HFFc6 (cell line): Measurements from ENCODE around the gene NECTIN4. TPM values are rescaled to one million over a fixed set of nuclear protein-coding genes. Genes with fewer than 3 reads are reported as not detected.

Experiments
- DNase-seq: peaks from one replicate; pipeline ENCODE4 v3.0.0-alpha.2; 2018
- H3K27ac Mint-ChIP-seq: 2 replicates; pipeline ENCODE4 v1.8.0; 2020; ENCODE audit warnings: mild to moderate bottlenecking, mixed read lengths
- H3K27me3 Mint-ChIP-seq: 2 replicates; pipeline ENCODE4 v1.8.0; 2021; ENCODE audit warnings: mild to moderate bottlenecking, moderate library complexity, mixed read lengths; ENCODE audit not compliant: insufficient read depth
- H3K36me3 Mint-ChIP-seq: 2 replicates; pipeline ENCODE4 v1.8.0; 2021; ENCODE audit warnings: low read depth, mixed read lengths
- H3K4me1 Mint-ChIP-seq: 2 replicates; pipeline ENCODE4 v1.8.0; 2020; ENCODE audit warnings: low read depth, mixed read lengths
- H3K4me3 Mint-ChIP-seq: 2 replicates; pipeline ENCODE4 v1.8.0; 2020; ENCODE audit warnings: mild to moderate bottlenecking, moderate library complexity, mixed read lengths
- H3K9me3 Mint-ChIP-seq: 2 replicates; pipeline ENCODE4 v1.8.0; 2020; ENCODE audit warnings: mild to moderate bottlenecking, mixed read lengths
- CTCF ChIP-seq: fragments of 200-600 bp; sonication (generic); IDR thresholded peaks from 2 replicates; pipeline ENCODE4 v1.5.0; 2021; ENCODE audit warnings: antibody characterized with exemption, mild to moderate bottlenecking
- total RNA-seq, 6 experiments: library from RNA; stranded (reverse); fragmentation: NEBNext Ultra II Directional; extraction: Animal tissue kit (Norgen Biotek cat#: 25700); gene quantifications; 2 replicates in 1 of 6; 3 replicates in 5 of 6; pipeline ENCODE4 v1.2.3, GENCODE V29; 2021

Gene NECTIN4
- total RNA-seq, 6 experiments from 2014 or later = 0.09 to 0.14 TPM; not detected in 4

- TF ChIP-seq CTCF = no peak
- no peaks in the 10 kb centered on the region for H3K9me3 Mint-ChIP-seq
- peak overlapping the region; percentile 7; the same call in 1 of the 2 replicates for H3K4me3 Mint-ChIP-seq
- H3K36me3 Mint-ChIP-seq = no peaks in the 10 kb centered on the region
- no peaks in the 10 kb centered on the region; the same call in 1 of the 2 replicates for H3K27me3 Mint-ChIP-seq
- peak overlapping the region; percentile 83 for H3K27ac Mint-ChIP-seq
- no peak for DNase-seq
- H3K4me1 Mint-ChIP-seq = peaks cover 59% of the 10 kb centered on the region
Observed at GRCh38 chr1:161080441-161081405, 8.6 kb downstream of the NECTIN4 start.

GRCh38 chr1:161079436-161080110 is 9.8 kb downstream of the NECTIN4 start:
- Mint-ChIP-seq H3K4me3 (no peak overlapping the region), H3K4me1 (peaks cover 48% of the 10 kb centered on the region), H3K27me3 (no peaks in the 10 kb centered on the region; the same call in 1 of the 2 replicates), H3K36me3 (no peaks in the 10 kb centered on the region), H3K27ac (peak overlapping the region; percentile 83; the same call in 1 of the 2 replicates), H3K9me3 (no peaks in the 10 kb centered on the region)
- TF ChIP-seq CTCF = peak; percentile 29; the same call in 1 of the 2 replicates
- no peak for DNase-seq

- no peak for DNase-seq
- Mint-ChIP-seq H3K27me3 (no peaks in the 10 kb centered on the region; the same call in 1 of the 2 replicates), H3K36me3 (no peaks in the 10 kb centered on the region), H3K9me3 (no peaks in the 10 kb centered on the region), H3K27ac (no peak overlapping the region), H3K4me1 (peaks cover 27% of the 10 kb centered on the region), H3K4me3 (no peak overlapping the region)
- no peak for TF ChIP-seq CTCF
Observed at GRCh38 chr1:161077426-161077825, 11.9 kb downstream of the NECTIN4 start.

- Mint-ChIP-seq H3K36me3 (no peaks in the 10 kb centered on the region), H3K27ac (no peak overlapping the region), H3K27me3 (no peaks in the 10 kb centered on the region; the same call in 1 of the 2 replicates), H3K4me3 (no peak overlapping the region), H3K4me1 (peaks cover 16% of the 10 kb centered on the region), H3K9me3 (no peaks in the 10 kb centered on the region)
- no peak for TF ChIP-seq CTCF
- DNase-seq = no peak
Observed at GRCh38 chr1:161076410-161076809, 12.9 kb downstream of the NECTIN4 start.

GRCh38 chr1:161074676-161075368 is 14.5 kb downstream of the NECTIN4 start:
- no peaks in the 10 kb centered on the region for H3K36me3 Mint-ChIP-seq
- DNase-seq = no peak
- TF ChIP-seq CTCF = no peak
- peaks cover 2% of the 10 kb centered on the region for H3K27me3 Mint-ChIP-seq
- H3K4me3 Mint-ChIP-seq = no peak overlapping the region
- H3K9me3 Mint-ChIP-seq = no peaks in the 10 kb centered on the region
- H3K4me1 Mint-ChIP-seq = peaks cover under 1% of the 10 kb centered on the region
- no peak overlapping the region for H3K27ac Mint-ChIP-seq
